NCI-H1436 (cell line): ENCODE measurements around the gene OR2C1.

Experiments used
- DNase-seq: peaks from one replicate; lab custom pipeline; 2025; lab: John Stamatoyannopoulos, UW

The OR2C1 gene

DNA sequence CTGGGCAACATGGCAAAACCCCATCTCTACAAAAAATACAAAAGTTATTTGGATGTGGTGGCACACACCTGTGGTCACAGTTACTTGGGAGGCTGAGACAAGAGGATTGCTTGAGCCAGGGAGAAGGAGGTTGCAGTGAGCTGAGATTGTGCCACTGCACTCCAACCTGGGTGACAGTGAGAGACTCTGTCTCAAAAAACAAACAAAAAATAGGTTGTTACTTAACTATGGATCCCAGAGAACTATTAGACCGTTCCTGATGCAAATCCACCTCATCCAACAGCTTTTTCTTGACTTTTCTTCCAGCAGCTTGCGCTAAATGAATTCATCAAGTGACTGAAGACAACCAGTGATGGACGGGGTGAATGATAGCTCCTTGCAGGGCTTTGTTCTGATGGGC, at the start of gene OR2C1:
Gene OR2C1, plus strand, starts transcription at position 301 of the 400 bp plus-strand sequence. Its CDS starts 52 bp downstream, at position 353.
- DNase-seq, result no peak

GRCh38 chr16:3306078-3306477, 49.6 kb upstream of the OR2C1 start:
- DNase-seq, result no peak

- no peak for DNase-seq
These were observed 44.2 kb upstream of the OR2C1 start for GRCh38 chr16:3311496-3311895.

GRCh38 chr16:3317315-3317999, 38.2 kb upstream of the OR2C1 start:
- DNase-seq, result no peak

GRCh38 chr16:3321816-3322215, 33.9 kb upstream of the OR2C1 start:
- DNase-seq, result no peak

GRCh38 chr16:3327514-3327913, 28.2 kb upstream of the OR2C1 start:
- DNase-seq, result no peak

DNA sequence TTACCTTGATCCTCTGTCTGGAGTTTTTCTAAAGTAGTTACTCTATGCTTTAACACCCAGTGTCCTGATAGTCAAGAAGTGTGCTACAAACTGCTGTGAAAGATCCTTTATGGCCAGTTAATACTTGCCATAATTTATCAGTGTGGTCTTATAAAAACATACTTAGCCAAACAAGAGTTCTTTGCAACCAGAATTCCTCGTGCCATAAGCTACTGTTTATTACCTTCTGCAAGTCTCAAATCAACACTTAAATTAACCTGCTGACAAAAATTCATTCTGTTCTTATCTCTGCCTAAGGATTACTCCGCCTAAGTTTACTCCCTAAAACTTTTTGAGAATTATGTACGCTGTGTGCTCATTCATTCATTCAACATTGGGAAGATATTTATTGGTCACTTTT, 27.6 kb upstream of the OR2C1 start:
- DNase-seq, result no peak

DNA sequence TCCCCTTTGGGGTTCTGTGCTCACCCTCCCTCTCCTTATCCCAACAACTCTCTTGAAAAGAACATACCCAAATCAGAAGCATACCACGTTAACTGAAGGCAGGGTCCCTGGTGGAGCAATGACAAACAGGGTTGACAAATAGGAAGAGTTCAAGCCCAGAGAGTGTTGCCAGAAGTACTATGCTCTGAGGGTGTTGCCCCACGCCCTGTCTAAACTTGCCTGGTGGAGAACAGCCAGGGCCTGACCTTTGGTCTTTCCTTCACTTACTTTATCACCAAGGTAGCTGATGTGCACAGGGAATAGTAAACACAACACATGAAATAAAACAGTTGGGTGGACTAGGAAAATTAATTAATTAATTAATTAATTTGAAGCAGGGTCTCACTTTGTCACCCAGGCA, 27.0 kb upstream of the OR2C1 start:
- DNase-seq, result no peak

DNA sequence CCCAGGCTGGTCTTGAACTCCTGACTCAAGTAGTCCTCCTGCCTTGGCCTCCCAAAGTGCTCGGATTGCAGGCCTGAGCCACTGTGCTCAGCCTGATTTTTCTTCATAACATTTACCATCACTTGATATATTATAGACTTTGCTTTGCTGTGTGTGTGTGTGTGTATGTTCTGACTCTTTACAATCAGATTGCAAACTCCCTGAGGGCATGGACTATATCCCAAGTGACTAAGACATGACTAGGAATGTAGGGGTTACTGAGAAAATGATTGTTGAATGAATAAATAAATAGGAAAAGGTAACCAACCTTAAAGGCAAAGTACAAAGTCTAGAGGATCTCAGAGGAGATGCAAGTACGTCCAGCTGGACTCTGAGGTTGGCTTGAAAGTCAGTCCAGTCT, 9.6 kb upstream of the OR2C1 start:
- no peak for DNase-seq

- no peak for DNase-seq
These were observed 8.1 kb upstream of the OR2C1 start for GRCh38 chr16:3347586-3347985.

- DNase-seq, result no peak
These were observed 7.0 kb upstream of the OR2C1 start for GRCh38 chr16:3348547-3349167.

GRCh38 chr16:3349175-3349574, 6.5 kb upstream of the OR2C1 start:
- no peak for DNase-seq

GRCh38 chr16:3356118-3356517, 429 bp downstream of the OR2C1 start:
- no peak for DNase-seq

- DNase-seq, result no peak
These were observed 3.2 kb downstream of the OR2C1 start for GRCh38 chr16:3358871-3359270.

- no peak for DNase-seq
These were observed 7.2 kb downstream of the OR2C1 start for GRCh38 chr16:3362931-3363330.

GRCh38 chr16:3363793-3364192, 8.1 kb downstream of the OR2C1 start:
- DNase-seq, result no peak

DNA sequence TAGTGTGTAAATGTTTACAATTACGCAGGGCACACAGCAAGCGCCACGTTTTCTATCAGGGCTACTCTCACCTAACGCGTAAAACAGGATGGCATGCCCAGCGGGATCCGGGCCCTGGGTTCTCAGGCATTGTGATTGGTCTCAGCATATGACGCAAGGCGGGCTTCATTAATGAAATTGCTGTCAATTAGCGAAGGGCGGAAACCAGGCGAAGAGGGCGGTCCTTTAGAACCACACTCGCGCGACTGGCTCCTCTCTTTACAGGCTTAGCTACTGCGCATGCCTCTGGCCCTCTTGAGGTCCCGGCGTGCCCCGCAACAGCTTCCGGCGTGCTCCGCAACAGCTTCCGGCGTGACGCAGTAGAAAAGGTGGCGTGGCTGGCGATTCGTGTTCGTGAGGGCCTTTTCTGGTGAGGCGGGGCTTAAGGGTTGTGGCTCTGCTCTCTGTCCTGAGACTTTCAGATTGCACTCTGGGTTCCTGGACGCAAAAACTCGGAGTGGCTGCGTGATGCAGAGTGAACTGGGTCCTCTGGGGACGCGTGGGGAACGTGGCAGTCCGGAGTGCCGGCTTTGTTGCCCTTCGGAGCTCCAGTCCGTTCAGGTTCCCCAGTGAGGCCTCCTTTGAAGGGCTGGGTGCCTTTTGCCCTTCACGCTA, 9.2 kb downstream of the OR2C1 start:
- peak; percentile 91 for DNase-seq

DNA sequence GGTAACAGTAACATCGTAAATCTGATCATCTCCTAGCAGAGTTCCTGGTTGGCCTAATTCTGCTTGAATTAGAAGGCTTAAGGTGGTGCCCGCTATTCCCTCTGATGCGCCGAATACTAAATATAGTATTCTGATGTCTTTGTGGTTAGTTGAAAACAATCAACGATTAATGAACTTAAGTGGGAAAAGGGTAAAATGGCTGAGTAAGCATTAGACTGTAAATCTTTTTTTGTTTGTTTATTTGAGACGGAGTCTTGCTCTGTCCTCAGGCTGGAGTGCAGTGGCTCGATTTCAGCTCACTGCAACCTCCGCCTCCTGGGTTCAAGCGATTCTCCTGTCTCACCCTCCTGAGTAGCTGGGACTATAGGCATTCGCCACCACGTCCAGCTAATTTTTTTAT, 13.4 kb downstream of the OR2C1 start:
- no peak for DNase-seq

DNA sequence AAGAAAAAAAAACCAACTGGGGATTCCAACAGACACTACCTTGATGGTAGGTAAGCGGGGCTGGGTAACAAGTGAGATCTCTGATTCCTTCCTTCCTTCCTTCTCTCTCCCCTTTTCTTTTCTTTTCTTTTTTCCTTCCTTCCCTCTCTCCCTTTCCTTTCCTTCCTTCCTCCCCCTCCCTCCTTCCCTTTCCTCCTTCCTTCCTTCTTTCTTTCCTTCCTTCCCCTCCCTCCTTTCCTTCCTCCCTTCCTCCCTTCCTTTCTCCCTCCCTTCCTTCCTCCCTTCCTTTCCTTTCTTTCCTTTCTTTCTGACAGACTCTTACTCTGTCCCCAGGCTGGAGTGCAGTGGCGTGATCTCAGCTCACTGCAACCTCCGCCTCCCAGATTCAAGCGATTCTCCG, 20.0 kb downstream of the OR2C1 start:
- DNase-seq, result no peak

DNA sequence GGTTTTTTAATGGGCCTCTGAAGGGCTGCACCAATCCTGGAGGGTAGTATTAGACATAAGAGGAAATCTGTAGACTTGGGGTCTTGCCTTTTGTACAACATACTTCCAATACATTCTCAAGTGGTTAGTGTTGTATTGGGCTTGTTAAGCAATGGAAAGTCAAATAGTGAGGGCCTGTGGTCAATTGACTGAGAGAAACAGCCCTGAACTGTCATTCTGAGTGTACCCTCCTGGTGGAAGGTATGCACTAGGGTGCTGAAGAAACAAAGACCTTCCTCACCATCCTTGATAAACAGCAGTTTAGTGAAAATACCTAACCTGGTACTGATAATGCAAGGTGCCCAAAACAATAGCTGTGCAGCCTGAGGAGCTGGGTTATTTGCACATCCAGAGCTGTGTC, 22.2 kb downstream of the OR2C1 start:
- no peak for DNase-seq

GRCh38 chr16:3383045-3383448, 27.4 kb downstream of the OR2C1 start:
- DNase-seq, result no peak

GRCh38 chr16:3388325-3388724, 32.6 kb downstream of the OR2C1 start:
- DNase-seq, result no peak

DNA sequence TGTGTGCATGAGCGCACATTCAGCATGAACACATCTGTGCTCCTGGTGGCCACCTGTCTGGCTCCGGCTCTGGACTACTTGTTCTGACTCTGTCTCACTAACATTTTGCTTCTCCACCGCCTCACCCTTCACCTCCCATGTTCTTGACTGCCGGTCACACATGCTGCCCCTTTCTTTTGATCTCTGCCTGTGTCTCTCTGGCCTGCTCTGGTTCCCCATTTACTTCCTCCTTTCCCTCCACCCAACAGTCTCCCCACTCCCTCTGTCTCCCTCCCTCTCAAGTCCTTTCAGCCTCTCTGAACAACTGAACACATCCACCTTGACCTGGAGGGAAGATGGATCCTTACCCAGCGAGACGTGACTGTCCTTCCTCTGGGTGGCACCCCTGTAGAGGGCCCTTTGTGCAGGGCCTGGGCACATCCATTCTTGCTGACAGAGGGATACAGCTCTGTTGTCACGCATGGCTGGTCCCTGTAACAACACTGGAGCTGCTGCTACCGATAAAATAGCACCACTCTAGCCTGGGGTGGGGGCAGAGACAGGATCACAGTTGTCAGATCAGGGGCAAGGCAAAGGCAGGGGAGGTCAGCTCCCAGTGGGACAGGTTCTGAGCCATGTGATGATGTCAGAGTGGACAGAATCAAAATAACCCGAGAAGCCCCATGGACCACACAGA, 34.1 kb downstream of the OR2C1 start:
- DNase-seq, result no peak
